GF-D8 (cell line): Measurements from ENCODE around the gene LMF2.

Experiments used
- DNase-seq: peaks from one replicate; lab custom pipeline; 2025; lab: John Stamatoyannopoulos, UW

LMF2 gene

DNA sequence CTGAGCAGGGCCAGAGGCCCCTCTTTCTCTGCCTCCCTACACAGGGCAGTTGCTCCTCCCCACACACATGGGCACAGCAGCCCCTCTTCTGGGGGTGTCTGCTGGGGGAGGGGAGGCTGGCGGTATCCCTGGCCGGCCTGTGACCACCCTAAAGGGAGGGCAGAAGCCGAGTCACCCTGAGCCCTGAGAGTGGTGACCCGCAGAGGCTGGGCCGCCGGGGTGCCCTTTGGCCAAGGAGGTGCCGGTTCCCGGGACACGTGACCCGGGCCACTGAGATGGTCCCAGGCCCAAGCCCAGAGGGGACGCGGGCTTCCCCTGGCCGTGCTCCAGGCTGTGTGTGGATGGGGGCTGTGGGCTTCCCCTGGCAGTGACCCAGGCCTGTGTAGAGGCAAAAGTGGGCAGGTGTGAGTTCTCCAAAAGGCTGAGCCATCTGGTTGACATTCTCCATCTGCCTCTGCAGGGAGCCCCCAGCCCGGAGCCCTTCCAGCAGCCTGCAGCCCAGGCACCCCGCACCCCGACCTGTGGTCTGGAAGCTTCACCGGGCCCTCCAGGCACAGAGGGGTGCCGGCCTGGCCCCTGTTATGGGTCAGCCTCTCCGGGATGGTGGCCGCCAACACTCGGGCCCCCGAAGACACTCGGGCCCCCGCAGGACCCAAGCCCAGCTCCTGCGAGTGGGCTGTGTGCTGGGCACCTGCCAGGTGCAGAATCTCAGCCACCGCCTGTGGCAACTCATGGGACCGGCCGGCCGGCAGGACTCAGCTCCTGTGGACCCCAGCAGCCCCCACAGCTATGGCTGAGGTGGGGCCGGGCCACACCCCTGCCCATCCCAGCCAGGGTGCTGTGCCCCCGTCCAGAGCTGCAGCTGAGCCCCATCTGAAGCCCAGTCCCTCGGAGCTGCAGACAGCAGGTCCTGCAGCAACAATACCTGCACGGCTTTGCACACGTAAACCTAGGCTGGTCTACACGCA is 25.1 kb downstream of the LMF2 start:
- no peak for DNase-seq

DNA sequence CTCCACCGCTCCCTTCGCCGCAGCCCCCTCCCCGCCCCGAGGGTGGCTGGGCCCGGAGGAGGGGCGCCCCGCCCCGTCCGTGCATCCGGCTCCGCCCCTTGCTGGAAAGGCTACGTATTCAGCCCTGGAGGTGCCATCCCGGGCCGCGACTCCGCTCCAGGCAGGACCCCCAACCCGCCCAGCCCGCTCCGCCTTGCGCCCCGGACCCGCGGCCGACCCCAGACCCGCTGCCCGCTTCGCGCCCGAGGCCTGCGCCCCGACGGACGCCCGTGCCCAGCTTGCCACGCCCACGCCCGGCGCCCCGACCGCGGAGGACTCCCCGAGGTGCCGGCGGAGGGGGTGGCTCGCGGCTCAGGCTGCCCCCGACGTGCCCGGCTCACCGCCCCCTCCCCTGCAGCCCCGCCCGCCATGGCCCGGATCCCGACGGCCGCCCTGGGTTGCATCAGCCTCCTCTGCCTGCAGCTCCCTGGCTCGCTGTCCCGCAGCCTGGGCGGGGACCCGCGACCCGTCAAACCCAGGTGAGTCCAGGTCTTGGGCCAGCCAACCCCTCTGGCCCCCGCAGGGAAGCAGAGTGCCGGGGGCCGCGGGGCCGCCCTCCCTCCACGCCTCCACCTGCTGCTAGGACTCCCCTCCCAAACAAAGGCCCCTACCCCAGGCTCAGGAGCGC is 25.9 kb downstream of the LMF2 start, which contains the start of gene ADM2:
ADM2 (plus strand) TSS at position 104 of the 667 bp plus-strand sequence; CDS start at position 409, 305 bp downstream.
- no peak for DNase-seq

DNA sequence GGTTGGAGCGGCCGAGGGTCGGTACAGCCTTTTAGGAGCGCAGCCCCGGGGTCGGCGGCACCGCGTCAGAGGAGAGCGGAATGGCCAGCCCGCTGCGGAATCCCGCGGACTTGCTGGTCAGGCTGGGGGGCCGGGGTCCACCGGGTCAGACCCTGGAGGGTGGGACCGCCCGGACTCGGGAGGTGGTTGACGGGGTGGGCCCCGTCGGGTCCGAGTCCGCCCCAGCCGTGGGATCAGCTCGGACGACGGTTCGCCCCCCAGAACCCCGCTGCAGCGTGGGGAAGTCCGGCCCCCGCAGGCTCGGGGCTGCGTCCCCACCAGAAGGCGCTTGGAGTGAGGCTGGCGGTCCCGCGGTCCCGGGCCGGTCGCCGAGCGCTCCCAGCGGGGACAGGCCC is 26.5 kb downstream of the LMF2 start:
- DNase-seq = no peak

DNA sequence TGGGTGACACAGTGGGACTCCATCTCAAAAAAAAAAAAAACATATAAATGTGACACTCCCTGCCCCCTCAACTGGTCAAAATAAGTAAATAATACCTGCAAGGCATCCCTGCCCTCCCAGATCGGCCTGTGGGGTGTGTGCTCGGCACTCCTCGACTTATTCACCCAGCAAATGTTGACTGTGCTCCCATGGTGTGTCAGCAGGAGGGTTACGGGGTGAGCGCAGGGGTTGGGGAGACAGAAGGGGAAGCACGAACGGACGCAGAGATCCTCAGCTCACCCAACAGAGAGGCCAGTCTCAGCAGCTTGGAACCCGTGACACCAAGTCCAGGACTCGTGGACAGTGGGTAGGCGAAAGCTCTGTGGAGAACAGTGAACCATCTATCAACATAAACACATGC is 27.8 kb downstream of the LMF2 start:
- no peak for DNase-seq

DNA sequence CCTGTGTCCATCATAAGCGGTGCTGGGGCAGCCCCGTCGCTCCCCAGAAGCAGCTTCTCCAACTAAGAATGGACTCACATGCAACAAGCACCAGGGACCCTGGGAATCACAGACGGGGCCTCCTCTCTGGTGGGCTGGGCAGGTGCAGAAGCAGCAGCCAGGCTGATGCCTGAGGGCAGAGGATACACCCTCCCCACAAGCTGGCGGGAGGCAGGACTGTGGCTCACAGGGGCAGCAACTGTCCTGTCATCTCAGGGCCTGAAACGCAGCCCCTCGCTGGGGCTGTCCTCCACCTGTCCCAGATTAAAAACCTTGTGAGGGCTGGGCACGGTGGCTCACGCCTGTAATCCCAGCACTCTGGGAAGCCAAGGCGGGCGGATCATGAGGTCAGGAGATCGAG is 29.6 kb downstream of the LMF2 start:
- no peak for DNase-seq

DNA sequence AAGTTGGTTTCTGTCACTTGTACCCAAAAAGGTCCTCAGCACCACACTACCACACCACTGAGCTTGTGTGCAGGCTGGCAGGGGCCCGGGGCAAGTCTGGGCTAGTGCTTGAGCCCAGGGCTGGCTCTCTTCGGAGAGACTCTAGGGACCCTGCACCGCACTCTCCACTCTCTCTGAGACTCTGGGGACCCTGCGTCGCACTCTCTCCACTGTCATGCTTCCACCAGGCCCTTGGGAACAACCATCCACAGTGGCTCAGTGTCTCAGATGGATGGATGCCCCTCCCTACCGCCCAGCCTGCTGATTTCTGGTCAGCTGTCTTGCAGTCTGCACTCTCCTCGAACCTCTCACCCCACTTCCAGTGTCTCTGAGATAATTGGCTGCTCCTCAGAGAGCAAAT is 30.6 kb downstream of the LMF2 start:
- no peak for DNase-seq

DNA sequence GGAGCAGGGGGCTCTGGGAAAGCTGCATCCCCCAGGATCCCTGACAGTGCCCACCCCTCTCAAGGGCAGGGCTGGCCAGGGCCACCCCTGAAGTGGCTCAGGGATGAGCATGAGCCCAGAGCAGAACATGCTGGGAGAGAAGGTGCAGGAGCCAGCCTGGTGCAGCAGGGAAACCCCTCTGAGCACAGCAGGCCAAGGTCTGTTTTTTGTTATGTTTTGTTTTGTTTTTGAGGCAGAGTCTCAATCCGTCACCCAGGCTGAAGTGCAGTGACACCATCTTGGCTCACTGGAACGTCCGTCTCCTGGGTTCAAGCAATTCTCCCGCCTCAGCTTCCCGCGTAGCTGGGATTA is 31.9 kb downstream of the LMF2 start:
- DNase-seq = no peak

DNA sequence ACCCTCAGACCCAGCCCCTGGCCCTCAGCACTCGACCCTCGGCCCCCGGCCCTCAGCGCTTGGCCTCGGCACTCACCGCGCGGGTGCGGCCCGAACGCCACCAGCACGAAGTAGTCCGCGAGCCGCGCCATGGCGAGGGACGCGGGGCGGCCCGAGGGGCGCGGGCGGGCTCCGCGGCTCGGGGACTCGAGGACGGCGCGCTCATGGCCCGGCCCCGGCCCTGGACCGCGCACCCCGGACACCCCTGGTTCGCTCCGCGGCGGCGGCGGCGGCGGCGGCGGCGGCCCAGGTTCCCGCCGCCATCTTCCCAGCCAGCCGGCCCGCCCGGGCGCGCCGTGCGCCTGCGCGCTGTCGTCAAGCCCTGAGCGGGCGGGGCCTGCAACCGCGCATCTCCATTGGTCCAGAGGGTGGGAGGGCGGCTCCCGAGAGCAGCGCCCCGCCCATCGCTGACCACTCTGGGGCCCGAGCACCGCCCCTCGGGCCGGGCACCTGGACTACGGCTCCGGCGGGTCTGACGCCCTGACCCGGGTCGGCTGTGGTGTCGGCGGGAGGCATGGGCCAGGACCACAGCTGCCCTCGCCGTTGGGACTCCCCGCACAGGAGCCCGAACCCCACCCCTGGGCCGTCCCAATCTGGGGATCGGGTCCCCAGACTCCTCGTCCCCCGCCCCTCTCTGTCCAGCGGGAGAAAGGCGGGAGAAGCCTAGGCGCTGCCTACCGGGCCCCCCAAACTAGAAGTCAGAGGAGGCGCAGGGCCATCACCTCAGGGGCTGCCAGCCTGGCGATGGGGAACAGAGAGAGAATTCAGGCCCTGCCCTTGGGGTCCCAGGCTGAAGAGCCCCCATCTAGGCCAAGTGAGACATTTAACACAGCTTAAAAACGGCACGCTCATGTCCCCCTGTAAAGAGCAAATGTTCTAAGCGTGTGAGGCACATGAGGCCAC is 32.5 kb downstream of the LMF2 start, which contains the start of gene SBF1:
SBF1 (minus strand) TSS at position 326 of the 942 bp plus-strand sequence; CDS start at position 131, 195 bp downstream.
- DNase-seq = peak; percentile 37

DNA sequence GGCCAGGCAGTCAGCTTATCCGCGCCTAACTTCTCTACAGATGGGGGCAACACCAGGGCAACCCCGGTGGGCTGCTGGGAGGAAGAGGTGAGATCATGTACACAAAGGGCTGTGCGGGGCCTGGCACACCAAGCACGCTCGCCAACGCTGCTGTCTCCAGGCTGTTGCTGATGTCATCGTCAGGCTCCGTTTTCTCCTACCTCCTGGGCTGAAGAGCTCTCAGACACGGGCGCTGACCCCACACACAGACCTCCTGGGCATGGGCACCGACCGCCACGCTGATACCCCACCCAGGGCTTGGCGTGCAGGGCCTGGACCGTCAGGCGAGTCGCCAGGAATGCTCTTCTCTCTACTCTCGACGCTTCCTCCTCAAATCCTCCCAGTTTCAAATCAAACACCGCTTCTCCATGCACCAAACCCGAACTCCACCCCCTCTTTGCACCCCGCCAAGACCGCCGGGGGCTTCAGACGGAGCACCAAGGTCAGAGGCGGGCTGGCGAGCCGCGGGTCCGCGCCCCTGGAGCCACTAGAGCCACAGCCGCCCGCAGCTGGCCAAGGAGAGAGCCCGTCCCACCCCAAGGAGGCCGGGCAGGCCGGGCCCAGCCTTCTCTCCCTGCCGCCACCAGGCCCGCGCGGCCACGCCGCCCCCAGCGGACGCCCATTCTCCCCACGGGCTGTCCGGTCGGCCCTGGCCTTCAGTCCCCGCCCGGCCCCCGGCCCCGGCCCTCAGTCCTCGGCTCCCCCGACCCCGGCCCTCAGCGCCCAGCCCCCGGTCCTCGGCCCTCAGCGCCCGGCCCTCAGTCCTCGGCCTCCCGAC is 33.4 kb downstream of the LMF2 start:
- no peak for DNase-seq

DNA sequence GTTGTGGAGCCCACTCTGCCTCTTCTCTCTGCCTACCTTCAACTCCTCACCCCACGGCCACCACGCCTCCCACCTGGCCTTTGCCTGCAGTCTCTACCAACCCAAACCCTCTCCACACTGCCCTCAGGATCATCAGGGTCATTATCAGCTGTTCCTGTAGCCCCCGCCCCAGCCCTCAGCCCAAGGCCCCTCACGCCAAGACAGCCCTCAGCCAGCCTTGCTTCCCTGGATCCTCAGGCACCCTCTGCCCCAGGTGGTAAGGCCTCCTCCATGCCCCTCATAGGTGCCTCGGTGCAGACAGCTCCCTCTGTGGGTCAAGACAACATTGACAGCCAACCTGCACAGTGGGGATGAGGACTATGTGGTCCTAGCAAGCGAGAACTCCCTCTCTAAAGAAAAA is 34.4 kb downstream of the LMF2 start:
- no peak for DNase-seq

DNA sequence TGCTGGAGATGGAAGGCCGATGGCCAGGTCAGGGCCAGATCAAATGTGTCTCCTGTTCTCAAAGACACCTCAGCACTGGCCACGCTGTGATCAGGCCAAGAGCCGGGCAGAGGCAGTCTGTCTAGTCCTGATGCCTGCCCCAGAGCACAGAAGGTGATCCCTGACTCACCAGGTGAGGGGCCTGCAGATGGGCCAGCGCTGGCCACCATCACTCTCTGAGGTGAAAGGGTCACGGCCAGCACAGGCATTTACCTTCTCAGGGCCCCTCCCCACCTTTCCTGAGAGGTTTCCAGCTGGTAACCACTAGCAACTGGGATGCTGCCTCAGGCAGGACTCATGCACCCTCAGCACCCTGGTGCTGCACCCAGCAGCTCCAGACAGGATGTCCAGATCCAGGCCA is 35.5 kb downstream of the LMF2 start:
- DNase-seq = no peak

DNA sequence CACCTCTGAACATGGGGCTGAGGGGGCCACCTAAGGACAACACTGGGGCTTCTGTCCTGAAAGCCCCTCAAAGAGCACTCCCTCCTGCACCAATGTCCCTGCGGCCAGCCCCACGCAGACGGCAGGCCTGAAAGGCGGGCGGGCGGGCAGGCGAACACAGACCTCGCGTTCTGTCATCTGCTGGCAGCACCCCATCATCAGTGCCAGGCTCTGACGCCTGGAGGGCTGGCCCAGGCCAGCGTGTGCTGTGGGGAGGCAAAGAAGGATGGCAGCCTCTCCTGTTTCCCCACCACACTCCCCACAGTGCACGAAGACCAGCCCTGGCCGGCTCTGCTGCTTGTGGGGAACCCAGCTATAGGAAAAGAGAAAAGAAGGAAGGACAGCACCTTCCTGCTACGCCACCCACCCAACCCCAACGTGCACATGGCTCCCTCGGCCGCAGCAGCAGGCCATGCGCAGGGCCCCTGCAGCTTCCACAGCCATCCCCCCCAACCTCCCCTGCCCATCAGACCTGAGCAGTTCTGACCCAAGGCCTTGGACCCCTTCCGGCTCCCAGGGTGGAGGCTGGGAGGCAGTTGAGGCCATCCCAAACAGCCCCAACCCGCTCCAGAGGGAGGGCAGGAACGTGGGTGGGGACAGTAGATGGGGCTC is 36.2 kb downstream of the LMF2 start:
- DNase-seq = no peak

DNA sequence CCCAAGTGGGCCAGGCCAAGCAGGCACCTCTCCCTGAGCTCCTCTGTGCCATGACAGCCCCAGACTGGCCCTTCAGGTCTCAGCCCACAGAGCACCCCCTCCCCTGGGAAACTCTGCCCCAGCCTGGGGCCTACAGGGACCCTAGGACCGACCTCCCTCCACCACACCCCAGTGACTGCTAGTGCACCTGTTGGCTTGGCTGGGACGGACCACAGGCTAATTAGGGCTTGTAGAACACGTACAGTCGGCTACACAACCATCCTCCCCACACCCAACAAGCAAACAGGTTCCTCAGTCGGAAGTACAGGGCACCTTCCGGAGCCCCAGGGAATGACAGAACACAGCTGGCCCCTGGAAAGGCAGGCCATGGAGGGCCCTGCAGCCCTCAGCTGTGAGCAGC is 37.0 kb downstream of the LMF2 start:
- no peak for DNase-seq

DNA sequence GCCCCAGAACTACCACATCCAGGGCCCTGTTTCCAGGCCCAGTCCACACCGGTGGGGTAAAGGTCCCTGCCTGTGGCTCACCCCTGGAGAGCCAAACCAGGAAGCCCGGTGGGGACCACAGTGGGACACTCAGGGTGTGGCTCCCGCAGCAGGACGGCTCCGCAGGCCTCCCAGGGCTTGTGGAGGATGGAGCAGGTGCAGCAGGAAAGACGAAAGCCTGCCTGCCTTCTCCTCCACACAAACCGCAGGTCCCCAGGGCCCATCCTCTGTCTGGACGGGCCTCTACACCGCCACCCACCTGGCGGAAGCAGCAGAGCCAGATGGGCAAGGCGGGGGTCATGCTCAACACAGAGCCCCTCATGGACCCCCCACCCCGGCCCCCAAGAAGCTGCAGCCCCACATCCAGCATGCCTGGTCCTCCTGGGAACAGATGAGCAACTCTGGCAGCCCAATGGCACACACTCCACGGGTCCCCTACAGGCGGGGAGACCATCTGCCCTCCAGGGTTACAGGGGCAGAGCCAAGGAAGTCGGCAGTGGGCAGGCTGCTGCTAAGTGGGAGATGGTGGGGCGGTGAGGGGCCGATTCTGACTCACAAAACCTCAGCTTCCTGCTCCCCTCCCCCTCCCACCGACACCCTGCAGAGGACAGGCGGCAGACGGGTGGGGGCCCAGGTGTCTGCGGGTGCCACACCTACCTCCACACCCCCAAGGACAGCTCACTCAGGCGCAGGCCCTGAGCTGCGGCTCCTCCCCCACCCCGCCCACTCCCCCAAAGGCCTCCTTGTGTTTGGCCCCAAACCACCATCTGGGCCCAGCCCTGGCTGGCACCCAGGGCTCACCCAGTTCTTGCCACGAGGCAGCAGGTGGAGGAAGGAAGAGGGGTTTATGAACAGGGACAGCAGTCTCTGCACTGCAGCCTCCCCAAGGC is 37.9 kb downstream of the LMF2 start:
- DNase-seq = peak; percentile 93

DNA sequence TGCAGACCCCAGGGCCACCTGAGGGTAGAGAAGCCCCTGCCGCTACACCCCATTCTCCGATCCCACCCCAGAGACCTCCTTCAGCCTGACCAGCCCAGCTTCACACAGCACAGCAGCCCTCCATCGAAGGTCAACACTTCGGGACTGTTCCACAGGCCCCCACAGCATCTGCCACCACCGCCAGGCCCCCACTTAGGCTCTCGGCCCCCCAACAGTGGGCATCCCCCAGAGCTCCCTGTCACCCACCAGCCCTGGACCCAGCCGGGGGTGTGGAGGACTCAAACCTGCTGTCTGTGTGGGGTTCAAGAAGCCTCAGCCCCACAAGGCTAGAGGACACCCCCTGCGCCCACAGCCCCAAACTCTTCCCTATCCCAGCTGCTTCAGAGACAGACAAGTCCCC is 38.9 kb downstream of the LMF2 start:
- DNase-seq = no peak

DNA sequence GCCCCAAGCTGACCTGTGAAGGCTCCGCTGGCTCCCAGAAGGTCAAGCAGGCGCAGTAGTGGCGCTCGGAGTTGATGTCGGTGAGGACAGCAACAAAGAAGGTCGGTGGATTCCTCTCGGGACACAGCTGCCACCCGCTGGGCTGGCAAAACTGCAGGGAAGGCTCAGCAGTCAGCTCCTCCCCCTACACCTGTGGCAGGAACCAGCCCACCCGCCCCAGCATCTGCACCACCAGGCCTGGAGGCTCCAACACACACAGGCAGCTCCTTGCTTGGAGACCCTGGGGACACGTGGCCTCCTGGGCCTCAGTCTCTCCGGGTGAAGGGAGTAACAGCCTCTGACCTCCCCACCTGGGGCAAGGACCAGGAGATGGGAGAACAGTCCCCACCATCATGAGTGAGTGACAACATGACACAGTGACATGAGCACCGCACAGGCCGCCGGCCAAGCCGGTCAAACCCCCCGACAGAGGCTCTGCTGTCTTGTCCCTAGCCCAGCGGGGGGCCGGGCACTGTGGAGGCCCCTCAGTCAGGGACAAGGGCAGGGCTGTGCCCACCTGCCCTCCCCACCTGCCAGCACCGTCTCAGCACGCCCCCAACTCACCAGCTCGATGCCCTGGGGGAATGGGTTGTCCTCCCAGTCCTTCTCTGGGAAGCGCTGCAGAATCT is 39.6 kb downstream of the LMF2 start:
- DNase-seq = no peak

DNA sequence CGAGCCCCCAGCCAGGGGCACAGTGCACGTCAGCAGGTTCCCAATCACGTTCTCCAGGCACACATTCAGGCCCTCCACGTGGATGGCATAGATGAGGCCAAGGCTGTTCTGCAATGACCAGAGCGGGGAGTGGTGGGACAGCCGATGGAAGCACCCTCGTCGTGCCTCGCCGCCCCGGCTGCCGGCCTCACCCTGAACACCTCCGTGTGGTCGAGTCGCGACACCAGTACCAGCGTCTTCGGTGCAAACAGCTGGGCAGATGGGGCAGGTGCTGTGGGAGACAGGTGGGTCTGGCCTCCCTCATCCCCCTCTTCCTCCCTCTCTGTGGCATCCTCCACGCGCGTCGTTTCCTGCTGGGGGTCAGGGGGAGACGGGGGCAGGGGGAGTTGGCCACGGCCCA is 40.2 kb downstream of the LMF2 start:
- no peak for DNase-seq

DNA sequence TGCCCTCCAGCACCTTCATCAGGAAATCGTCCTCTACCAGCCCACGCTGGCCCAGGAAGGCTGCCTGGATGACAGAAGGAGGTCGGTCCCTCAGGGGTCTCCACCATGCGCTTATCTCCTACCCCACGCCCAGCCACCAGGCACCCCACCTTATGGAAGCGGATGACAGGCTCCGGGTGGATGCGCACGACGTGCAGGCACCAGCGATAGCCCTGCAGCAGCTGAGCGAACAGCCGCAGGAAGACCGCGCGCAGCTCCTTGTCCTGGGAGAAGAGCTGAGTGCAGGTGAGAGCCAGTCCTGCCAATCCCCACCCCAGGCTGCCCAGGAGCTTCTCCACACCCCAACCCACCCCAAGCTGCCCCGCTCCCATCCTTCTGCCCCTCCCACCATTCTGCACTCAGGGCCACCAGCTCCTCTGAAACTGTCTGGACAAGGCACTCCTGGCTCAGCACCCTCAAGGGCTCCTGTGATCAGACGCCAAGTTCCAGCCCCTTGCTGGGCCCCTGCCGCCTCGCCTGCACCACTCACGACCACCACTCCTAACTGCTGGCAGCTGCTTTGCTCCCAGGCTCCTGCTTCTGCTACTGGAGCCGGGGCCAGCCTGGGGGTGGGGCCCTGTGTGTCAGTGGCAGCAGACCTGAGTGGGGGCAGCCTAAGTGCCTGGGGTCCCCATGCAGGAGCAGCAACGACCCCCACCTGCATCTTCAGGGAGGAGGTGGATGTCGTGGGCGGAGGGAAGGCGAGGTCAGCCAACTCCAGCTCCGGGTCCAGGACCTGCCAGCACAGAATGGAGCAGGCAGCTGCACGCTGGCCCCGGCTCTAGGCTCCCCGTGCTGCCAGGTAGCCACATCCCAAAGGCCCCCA is 42.2 kb downstream of the LMF2 start:
- no peak for DNase-seq
